GM12892 (cell line): ENCODE data around the gene EPN2.
"Not testable (repeated sequence)": the region's sequence is repeated elsewhere in the genome, so short reads cannot be mapped to it uniquely, and the experiment has no call there.

Source experiments
- POLR2A ChIP-seq: IDR thresholded peaks from 2 replicates; pipeline ENCODE4 v1.6.1; 2011; ENCODE audit warnings: low read depth, low read length, control low read depth
- POLR2AphosphoS5 ChIP-seq: IDR thresholded peaks from 2 replicates; pipeline ENCODE4 v1.6.1; 2011; ENCODE audit warnings: low read depth, low read length, control low read depth

DNA sequence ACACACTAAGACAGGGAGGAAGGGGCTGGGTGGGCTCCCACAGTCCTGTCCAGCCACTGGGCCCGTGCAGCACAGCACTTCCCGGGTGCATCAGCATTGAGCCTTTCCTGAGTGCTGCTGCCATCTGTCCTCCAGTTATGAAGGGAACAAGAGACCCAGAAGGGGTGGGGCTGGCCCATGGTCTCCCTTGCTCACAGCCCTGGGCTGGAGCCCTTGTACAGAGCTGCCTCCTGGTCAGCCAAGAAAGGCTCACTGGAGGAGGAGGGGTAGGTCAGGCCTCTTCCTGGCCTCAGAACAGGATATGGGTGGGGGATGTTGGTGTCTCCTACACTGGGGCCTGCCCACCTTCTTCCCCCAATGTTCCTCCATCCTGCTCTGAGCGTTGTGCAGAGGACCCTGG, 33.7 kb upstream of the EPN2 start:
- TF ChIP-seq POLR2A, POLR2AphosphoS5: not testable (repeated sequence)
